Measurements from ENCODE around the gene TENM4. TPM values are rescaled to one million over a fixed set of nuclear protein-coding genes. Genes with fewer than 3 reads are reported as not detected.

Gene TENM4
- polyA plus RNA-seq, 1 donor from 2014 or later, result 16.8 TPM

- Histone ChIP-seq H3K36me3 (ENCODE audit: insufficient read depth, low read length) (no peaks in the 10 kb centered on the region), H3K27ac (ENCODE audit: low read length) (no peak overlapping the region), H3K9me2 (ENCODE audit: insufficient read depth, low read length) (no peaks in the 10 kb centered on the region), H2AFZ (ENCODE audit: low read depth, low read length) (no peak overlapping the region), H3K9ac (ENCODE audit: low read length) (no peak overlapping the region), H3K4me3 (ENCODE audit: low read length) (no peak overlapping the region), H4K20me1 (ENCODE audit: insufficient read depth) (no peaks in the 10 kb centered on the region), H3K9me3 (ENCODE audit: low read length) (no peaks in the 10 kb centered on the region), H3K79me2 (replicated peaks; ENCODE audit: insufficient read depth, low read length) (no peaks in the 10 kb centered on the region), H3F3A (ENCODE audit: insufficient read depth, low read length, poor library complexity, severe bottlenecking) (no peaks in the 10 kb centered on the region), H3K4me2 (ENCODE audit: low read length) (no peak overlapping the region), H3K27me3 (ENCODE audit: insufficient read depth, low read depth, low read length) (no peaks in the 10 kb centered on the region)
- TF ChIP-seq TAF1 (IDR thresholded peaks at IDR 0.05; ENCODE audit: low read depth), result no peak
- no peak for TF ChIP-seq REST (IDR thresholded peaks at IDR 0.05; ENCODE audit: borderline replicate concordance)
- TF ChIP-seq SMC3 (conservative IDR thresholded peaks at IDR 0.05; ENCODE audit: poor library complexity), result no peak
- TF ChIP-seq POLR2AphosphoS5 (IDR thresholded peaks at IDR 0.05), result no peak
- TF ChIP-seq RAD21 (conservative IDR thresholded peaks at IDR 0.05), result no peak
- TF ChIP-seq EZH2 (IDR thresholded peaks at IDR 0.05; ENCODE audit: borderline replicate concordance, insufficient read depth, low read length, poor library complexity, severe bottlenecking), result no peak
- no peak for TF ChIP-seq MXI1 (conservative IDR thresholded peaks at IDR 0.05; ENCODE audit: poor library complexity, severe bottlenecking)
- TF ChIP-seq EP300 (conservative IDR thresholded peaks at IDR 0.05; ENCODE audit: poor library complexity, severe bottlenecking), result no peak
- TF ChIP-seq CTCF (IDR thresholded peaks at IDR 0.05; ENCODE audit: poor library complexity, severe bottlenecking), result no peak
Observed at GRCh38 chr11:79165908-79166307, 274.9 kb downstream of the TENM4 start.

GRCh38 chr11:79160791-79161403 is 279.9 kb downstream of the TENM4 start:
- H3F3A ChIP-seq (ENCODE audit: insufficient read depth, low read length, poor library complexity, severe bottlenecking), result no peaks in the 10 kb centered on the region
- H3K27ac ChIP-seq (ENCODE audit: low read length), result no peak overlapping the region
- no peaks in the 10 kb centered on the region for H3K27me3 ChIP-seq (ENCODE audit: insufficient read depth, low read depth, low read length)

More at GRCh38 chr11:79160791-79161403, 279.9 kb downstream of the TENM4 start:
- Histone ChIP-seq H3K9ac (ENCODE audit: low read length) (no peak overlapping the region), H2AFZ (ENCODE audit: low read depth, low read length) (no peak overlapping the region), H3K4me2 (ENCODE audit: low read length) (no peak overlapping the region), H4K20me1 (ENCODE audit: insufficient read depth) (no peaks in the 10 kb centered on the region), H3K9me2 (ENCODE audit: insufficient read depth, low read length) (no peaks in the 10 kb centered on the region), H3K79me2 (replicated peaks; ENCODE audit: insufficient read depth, low read length) (no peaks in the 10 kb centered on the region), H3K4me3 (ENCODE audit: low read length) (no peak overlapping the region), H3K9me3 (ENCODE audit: low read length) (no peaks in the 10 kb centered on the region), H3K36me3 (ENCODE audit: insufficient read depth, low read length) (no peaks in the 10 kb centered on the region)
- peak; percentile 38 for TF ChIP-seq CTCF (IDR thresholded peaks at IDR 0.05; ENCODE audit: poor library complexity, severe bottlenecking)
- TF ChIP-seq SMC3 (conservative IDR thresholded peaks at IDR 0.05; ENCODE audit: poor library complexity), result no peak
